HEK293 (cell line): Measurements from ENCODE around the gene MSRB2.

Experiments
- BCL11B ChIP-seq: fragments of 450-650 bp; formaldehyde crosslinking; IDR thresholded peaks from 2 replicates; pipeline ENCODE4 v1.5.1; 2016; ENCODE audit warnings: low read depth, missing biosample characterization, missing genetic modification characterization
- GFI1B ChIP-seq: fragments of 450-650 bp; formaldehyde crosslinking; IDR thresholded peaks from 2 replicates; pipeline ENCODE4 v1.5.1; 2016; ENCODE audit warnings: missing biosample characterization, missing genetic modification characterization
- HOXD13 ChIP-seq: sonication (generic); formaldehyde crosslinking; IDR thresholded peaks from 2 replicates; pipeline ENCODE4 v1.8.0; 2022; ENCODE audit warnings: missing genetic modification reagents, borderline replicate concordance
- SCRT2 ChIP-seq: fragments of 450-650 bp; formaldehyde crosslinking; IDR thresholded peaks from 2 replicates; pipeline ENCODE4 v1.5.1; 2016; ENCODE audit warnings: missing biosample characterization, missing genetic modification characterization
- YY2 ChIP-seq: fragments of 450-650 bp; formaldehyde crosslinking; IDR thresholded peaks from 2 replicates; pipeline ENCODE4 v1.5.1; 2016; ENCODE audit warnings: missing biosample characterization, missing genetic modification characterization
- ZNF19 ChIP-seq: fragments of 450-650 bp; formaldehyde crosslinking; IDR thresholded peaks from 2 replicates; pipeline ENCODE4; 2016; ENCODE audit warnings: missing biosample characterization, missing genetic modification characterization, low read depth
- ZNF202 ChIP-seq: fragments of 450-650 bp; formaldehyde crosslinking; IDR thresholded peaks from 2 replicates; pipeline ENCODE4 v1.5.1; 2016; ENCODE audit warnings: missing biosample characterization, missing genetic modification characterization, borderline replicate concordance
- ZNF48 ChIP-seq: fragments of 450-650 bp; formaldehyde crosslinking; IDR thresholded peaks from 2 replicates; pipeline ENCODE4 v1.5.1; 2016; ENCODE audit warnings: missing biosample characterization, missing genetic modification characterization
- ZNF510 ChIP-seq: fragments of 450-650 bp; formaldehyde crosslinking; IDR thresholded peaks from 2 replicates; pipeline ENCODE4 v1.5.1; 2018; ENCODE audit warnings: mild to moderate bottlenecking, missing genetic modification characterization, missing biosample characterization; ENCODE audit not compliant: insufficient replicate concordance
- ZNF585B ChIP-seq: fragments of 450-650 bp; formaldehyde crosslinking; IDR thresholded peaks from 2 replicates; pipeline ENCODE4 v1.5.1; 2016; ENCODE audit warnings: missing biosample characterization, missing genetic modification characterization
- ZNF596 ChIP-seq: fragments of 450-650 bp; IDR thresholded peaks from 2 replicates; pipeline ENCODE4 v1.5.0; 2018; ENCODE audit warnings: missing biosample characterization, mild to moderate bottlenecking, missing genetic modification characterization, moderate library complexity
- ZNF600 ChIP-seq: fragments of 450-650 bp; formaldehyde crosslinking; IDR thresholded peaks from 2 replicates; pipeline ENCODE4 v1.5.1; 2016; ENCODE audit warnings: missing biosample characterization, missing genetic modification characterization
- ZNF623 ChIP-seq: fragments of 450-650 bp; formaldehyde crosslinking; IDR thresholded peaks from 2 replicates; pipeline ENCODE4 v1.5.1; 2016; ENCODE audit warnings: missing biosample characterization, missing genetic modification characterization
- ZNF626 ChIP-seq: fragments of 450-650 bp; sonication (Bioruptor Pico); formaldehyde crosslinking; IDR thresholded peaks from 2 replicates; pipeline ENCODE4 v1.5.1; 2018; ENCODE audit warnings: missing biosample characterization, missing genetic modification characterization, inconsistent platforms
- ZNF747 ChIP-seq: fragments of 450-650 bp; formaldehyde crosslinking; IDR thresholded peaks from 2 replicates; pipeline ENCODE4 v1.5.1; 2016; ENCODE audit warnings: missing biosample characterization, missing genetic modification characterization
- TF ChIP-seq, protein P1 (sequence below): fragments of 450-650 bp; formaldehyde crosslinking; IDR thresholded peaks from 2 replicates; pipeline ENCODE4 v1.5.1; 2016; ENCODE audit warnings: missing biosample characterization, missing genetic modification characterization, borderline replicate concordance
- TF ChIP-seq, protein P2 (sequence below): fragments of 450-650 bp; formaldehyde crosslinking; IDR thresholded peaks from 2 replicates; pipeline ENCODE4 v1.5.1; 2016; ENCODE audit warnings: missing biosample characterization, missing genetic modification characterization, low read depth
- TF ChIP-seq, protein P3 (sequence below): fragments of 450-650 bp; formaldehyde crosslinking; IDR thresholded peaks from 2 replicates; pipeline ENCODE4 v1.5.1; 2016; ENCODE audit warnings: missing biosample characterization, missing genetic modification characterization
- TF ChIP-seq, protein P4 (sequence below): fragments of 450-650 bp; formaldehyde crosslinking; IDR thresholded peaks from 2 replicates; pipeline ENCODE4 v1.5.1; 2016; ENCODE audit warnings: missing biosample characterization, missing genetic modification characterization, low read depth
- TF ChIP-seq, protein P5 (sequence below): fragments of 450-650 bp; formaldehyde crosslinking; IDR thresholded peaks from 2 replicates; pipeline ENCODE4 v1.5.1; 2017; ENCODE audit warnings: missing biosample characterization, missing genetic modification characterization
- TF ChIP-seq, protein P6 (sequence below): fragments of 450-650 bp; formaldehyde crosslinking; IDR thresholded peaks from 2 replicates; pipeline ENCODE4; 2016; ENCODE audit warnings: missing biosample characterization, missing genetic modification characterization
- TF ChIP-seq, protein P7 (sequence below): fragments of 450-650 bp; formaldehyde crosslinking; optimal IDR thresholded peaks from 2 replicates; pipeline ENCODE3; 2016; ENCODE audit warnings: missing biosample characterization, mild to moderate bottlenecking, missing genetic modification characterization

MSRB2 gene

DNA sequence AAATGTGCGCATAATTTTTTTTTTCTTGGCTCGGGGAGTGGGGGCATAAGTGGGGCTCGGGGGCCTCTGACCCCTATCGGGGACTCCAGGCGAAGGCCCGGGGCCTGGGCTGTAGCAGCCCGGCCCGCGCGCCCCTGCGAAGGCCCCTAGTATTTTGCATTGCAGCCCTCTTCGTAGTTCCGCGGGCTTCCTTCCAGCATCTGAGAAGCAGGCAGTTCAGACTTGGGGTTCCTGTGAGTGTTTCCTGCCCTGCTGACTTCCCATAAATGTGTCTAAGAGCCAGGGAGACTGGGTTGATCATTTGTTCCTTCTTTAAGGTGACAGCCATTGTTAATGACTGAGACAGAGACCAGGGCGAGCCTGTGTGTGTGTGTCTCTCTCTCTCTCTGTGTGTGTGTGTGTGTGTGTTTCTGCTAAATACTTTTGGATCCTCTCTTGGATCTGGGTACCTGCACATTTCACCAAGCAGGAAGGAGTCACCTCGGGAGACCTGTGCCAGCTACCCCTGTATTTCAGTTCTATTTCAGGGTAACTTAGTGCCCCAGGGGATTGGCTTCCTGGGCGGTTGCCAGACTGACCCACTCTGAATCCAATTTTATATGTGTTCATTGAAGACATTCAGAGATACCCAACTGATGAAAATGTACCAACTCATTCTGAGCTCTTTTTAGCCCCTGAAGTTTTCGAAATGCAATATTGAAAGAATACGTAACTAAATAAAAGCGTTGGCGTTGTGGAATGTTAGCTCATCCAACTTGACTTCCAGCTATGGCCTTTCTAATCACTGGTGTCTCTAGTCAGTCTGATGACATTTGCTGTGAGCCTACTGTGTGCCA is 805 bp downstream of the MSRB2 start (continued):
- TF ChIP-seq, protein P1, sequence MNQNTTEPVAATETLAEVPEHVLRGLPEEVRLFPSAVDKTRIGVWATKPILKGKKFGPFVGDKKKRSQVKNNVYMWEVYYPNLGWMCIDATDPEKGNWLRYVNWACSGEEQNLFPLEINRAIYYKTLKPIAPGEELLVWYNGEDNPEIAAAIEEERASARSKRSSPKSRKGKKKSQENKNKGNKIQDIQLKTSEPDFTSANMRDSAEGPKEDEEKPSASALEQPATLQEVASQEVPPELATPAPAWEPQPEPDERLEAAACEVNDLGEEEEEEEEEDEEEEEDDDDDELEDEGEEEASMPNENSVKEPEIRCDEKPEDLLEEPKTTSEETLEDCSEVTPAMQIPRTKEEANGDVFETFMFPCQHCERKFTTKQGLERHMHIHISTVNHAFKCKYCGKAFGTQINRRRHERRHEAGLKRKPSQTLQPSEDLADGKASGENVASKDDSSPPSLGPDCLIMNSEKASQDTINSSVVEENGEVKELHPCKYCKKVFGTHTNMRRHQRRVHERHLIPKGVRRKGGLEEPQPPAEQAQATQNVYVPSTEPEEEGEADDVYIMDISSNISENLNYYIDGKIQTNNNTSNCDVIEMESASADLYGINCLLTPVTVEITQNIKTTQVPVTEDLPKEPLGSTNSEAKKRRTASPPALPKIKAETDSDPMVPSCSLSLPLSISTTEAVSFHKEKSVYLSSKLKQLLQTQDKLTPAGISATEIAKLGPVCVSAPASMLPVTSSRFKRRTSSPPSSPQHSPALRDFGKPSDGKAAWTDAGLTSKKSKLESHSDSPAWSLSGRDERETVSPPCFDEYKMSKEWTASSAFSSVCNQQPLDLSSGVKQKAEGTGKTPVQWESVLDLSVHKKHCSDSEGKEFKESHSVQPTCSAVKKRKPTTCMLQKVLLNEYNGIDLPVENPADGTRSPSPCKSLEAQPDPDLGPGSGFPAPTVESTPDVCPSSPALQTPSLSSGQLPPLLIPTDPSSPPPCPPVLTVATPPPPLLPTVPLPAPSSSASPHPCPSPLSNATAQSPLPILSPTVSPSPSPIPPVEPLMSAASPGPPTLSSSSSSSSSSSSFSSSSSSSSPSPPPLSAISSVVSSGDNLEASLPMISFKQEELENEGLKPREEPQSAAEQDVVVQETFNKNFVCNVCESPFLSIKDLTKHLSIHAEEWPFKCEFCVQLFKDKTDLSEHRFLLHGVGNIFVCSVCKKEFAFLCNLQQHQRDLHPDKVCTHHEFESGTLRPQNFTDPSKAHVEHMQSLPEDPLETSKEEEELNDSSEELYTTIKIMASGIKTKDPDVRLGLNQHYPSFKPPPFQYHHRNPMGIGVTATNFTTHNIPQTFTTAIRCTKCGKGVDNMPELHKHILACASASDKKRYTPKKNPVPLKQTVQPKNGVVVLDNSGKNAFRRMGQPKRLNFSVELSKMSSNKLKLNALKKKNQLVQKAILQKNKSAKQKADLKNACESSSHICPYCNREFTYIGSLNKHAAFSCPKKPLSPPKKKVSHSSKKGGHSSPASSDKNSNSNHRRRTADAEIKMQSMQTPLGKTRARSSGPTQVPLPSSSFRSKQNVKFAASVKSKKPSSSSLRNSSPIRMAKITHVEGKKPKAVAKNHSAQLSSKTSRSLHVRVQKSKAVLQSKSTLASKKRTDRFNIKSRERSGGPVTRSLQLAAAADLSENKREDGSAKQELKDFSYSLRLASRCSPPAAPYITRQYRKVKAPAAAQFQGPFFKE = no peak
- no peak for TF ChIP-seq GFI1B (tag by site-specific recombination)
- no peak for TF ChIP-seq ZNF623 (tag by site-specific recombination)
- no peak for TF ChIP-seq BCL11B (tag by site-specific recombination)
- no peak for TF ChIP-seq ZNF510 (tag by site-specific recombination)
- TF ChIP-seq ZNF48 (tag by site-specific recombination) = no peak
- TF ChIP-seq ZNF19 = no peak
- no peak for TF ChIP-seq YY2 (tag by site-specific recombination)
- TF ChIP-seq, protein P2, sequence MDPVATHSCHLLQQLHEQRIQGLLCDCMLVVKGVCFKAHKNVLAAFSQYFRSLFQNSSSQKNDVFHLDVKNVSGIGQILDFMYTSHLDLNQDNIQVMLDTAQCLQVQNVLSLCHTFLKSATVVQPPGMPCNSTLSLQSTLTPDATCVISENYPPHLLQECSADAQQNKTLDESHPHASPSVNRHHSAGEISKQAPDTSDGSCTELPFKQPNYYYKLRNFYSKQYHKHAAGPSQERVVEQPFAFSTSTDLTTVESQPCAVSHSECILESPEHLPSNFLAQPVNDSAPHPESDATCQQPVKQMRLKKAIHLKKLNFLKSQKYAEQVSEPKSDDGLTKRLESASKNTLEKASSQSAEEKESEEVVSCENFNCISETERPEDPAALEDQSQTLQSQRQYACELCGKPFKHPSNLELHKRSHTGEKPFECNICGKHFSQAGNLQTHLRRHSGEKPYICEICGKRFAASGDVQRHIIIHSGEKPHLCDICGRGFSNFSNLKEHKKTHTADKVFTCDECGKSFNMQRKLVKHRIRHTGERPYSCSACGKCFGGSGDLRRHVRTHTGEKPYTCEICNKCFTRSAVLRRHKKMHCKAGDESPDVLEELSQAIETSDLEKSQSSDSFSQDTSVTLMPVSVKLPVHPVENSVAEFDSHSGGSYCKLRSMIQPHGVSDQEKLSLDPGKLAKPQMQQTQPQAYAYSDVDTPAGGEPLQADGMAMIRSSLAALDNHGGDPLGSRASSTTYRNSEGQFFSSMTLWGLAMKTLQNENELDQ = no peak
- TF ChIP-seq ZNF585B = no peak
- TF ChIP-seq, protein P3, sequence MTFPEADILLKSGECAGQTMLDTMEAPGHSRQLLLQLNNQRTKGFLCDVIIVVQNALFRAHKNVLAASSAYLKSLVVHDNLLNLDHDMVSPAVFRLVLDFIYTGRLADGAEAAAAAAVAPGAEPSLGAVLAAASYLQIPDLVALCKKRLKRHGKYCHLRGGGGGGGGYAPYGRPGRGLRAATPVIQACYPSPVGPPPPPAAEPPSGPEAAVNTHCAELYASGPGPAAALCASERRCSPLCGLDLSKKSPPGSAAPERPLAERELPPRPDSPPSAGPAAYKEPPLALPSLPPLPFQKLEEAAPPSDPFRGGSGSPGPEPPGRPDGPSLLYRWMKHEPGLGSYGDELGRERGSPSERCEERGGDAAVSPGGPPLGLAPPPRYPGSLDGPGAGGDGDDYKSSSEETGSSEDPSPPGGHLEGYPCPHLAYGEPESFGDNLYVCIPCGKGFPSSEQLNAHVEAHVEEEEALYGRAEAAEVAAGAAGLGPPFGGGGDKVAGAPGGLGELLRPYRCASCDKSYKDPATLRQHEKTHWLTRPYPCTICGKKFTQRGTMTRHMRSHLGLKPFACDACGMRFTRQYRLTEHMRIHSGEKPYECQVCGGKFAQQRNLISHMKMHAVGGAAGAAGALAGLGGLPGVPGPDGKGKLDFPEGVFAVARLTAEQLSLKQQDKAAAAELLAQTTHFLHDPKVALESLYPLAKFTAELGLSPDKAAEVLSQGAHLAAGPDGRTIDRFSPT (tag by site-specific recombination) = peak; percentile 26; the same call in 1 of the 2 replicates
- no peak for TF ChIP-seq HOXD13 (CRISPR knock-in tag)
- peak; percentile 28; the same call in 1 of the 2 replicates for TF ChIP-seq SCRT2
- TF ChIP-seq, protein P4, sequence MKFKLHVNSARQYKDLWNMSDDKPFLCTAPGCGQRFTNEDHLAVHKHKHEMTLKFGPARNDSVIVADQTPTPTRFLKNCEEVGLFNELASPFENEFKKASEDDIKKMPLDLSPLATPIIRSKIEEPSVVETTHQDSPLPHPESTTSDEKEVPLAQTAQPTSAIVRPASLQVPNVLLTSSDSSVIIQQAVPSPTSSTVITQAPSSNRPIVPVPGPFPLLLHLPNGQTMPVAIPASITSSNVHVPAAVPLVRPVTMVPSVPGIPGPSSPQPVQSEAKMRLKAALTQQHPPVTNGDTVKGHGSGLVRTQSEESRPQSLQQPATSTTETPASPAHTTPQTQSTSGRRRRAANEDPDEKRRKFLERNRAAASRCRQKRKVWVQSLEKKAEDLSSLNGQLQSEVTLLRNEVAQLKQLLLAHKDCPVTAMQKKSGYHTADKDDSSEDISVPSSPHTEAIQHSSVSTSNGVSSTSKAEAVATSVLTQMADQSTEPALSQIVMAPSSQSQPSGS = no peak
- no peak for TF ChIP-seq ZNF596
- TF ChIP-seq, protein P5, sequence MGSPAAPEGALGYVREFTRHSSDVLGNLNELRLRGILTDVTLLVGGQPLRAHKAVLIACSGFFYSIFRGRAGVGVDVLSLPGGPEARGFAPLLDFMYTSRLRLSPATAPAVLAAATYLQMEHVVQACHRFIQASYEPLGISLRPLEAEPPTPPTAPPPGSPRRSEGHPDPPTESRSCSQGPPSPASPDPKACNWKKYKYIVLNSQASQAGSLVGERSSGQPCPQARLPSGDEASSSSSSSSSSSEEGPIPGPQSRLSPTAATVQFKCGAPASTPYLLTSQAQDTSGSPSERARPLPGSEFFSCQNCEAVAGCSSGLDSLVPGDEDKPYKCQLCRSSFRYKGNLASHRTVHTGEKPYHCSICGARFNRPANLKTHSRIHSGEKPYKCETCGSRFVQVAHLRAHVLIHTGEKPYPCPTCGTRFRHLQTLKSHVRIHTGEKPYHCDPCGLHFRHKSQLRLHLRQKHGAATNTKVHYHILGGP (tag by site-specific recombination) = no peak
- TF ChIP-seq, protein P6, sequence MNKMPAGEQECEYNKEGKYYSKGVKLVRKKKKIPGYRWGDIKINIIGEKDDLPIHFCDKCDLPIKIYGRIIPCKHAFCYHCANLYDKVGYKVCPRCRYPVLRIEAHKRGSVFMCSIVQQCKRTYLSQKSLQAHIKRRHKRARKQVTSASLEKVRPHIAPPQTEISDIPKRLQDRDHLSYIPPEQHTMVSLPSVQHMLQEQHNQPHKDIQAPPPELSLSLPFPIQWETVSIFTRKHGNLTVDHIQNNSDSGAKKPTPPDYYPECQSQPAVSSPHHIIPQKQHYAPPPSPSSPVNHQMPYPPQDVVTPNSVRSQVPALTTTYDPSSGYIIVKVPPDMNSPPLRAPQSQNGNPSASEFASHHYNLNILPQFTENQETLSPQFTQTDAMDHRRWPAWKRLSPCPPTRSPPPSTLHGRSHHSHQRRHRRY (tag by site-specific recombination) = no peak
- TF ChIP-seq ZNF600 (tag by site-specific recombination) = 0 out of 2 replicates have a peak, but pooled peaks have one; percentile 27
- TF ChIP-seq ZNF202 (tag by site-specific recombination) = no peak
- TF ChIP-seq, protein P7, sequence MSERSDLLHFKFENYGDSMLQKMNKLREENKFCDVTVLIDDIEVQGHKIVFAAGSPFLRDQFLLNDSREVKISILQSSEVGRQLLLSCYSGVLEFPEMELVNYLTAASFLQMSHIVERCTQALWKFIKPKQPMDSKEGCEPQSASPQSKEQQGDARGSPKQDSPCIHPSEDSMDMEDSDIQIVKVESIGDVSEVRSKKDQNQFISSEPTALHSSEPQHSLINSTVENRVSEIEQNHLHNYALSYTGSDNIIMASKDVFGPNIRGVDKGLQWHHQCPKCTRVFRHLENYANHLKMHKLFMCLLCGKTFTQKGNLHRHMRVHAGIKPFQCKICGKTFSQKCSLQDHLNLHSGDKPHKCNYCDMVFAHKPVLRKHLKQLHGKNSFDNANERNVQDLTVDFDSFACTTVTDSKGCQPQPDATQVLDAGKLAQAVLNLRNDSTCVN (tag by site-specific recombination) = peak; percentile 29
- no peak for TF ChIP-seq ZNF626 (tag by site-specific recombination)
- no peak for TF ChIP-seq ZNF747 (tag by site-specific recombination)
